Erythroblast (primary cell): ENCODE results near the gene ADSL.

Experiments
- GATA1 ChIP-seq: IDR thresholded peaks from 2 replicates; pipeline ENCODE4 v1.6.1; 2011; ENCODE audit warnings: low read depth, mild to moderate bottlenecking, control low read depth, low read length, moderate library complexity
- POLR2A ChIP-seq: IDR thresholded peaks from 2 replicates; pipeline ENCODE4 v1.6.1; 2011; ENCODE audit warnings: mild to moderate bottlenecking, low read length

- no peak for TF ChIP-seq POLR2A
- no peak for TF ChIP-seq GATA1
Measured at GRCh38 chr22:40376149-40376548, 29.8 kb downstream of the ADSL start.
